Mesenchymal stem cell (in vitro differentiated cells and primary cell): ENCODE data around the gene C2orf74.

Source experiments
- DNase-seq: peaks from one replicate; pipeline ENCODE4 v3.0.0-alpha.2; 2013
- H2AFZ ChIP-seq: one replicate; pipeline ENCODE4 v1.6.1; 2013; ENCODE audit warnings: low read depth, mild to moderate bottlenecking, control low read depth, inconsistent platforms, low read length, moderate library complexity
- H2AK5ac ChIP-seq: 2 replicates; pipeline ENCODE4 v1.6.1; 2013; ENCODE audit warnings: low read length, moderate library complexity, mild to moderate bottlenecking, inconsistent platforms; ENCODE audit not compliant: severe bottlenecking
- H2BK120ac ChIP-seq: one replicate; pipeline ENCODE4 v1.6.1; 2013; ENCODE audit warnings: low read depth, mild to moderate bottlenecking, inconsistent platforms, low read length, moderate library complexity
- H2BK12ac ChIP-seq, 2 experiments: one replicate each; pipeline ENCODE4 v1.6.1; 2013; ENCODE audit warnings: inconsistent platforms in 2 of 2, low read length in 2 of 2, mild to moderate bottlenecking in 2 of 2, moderate library complexity in 2 of 2, control low read depth in 1 of 2
- H2BK15ac ChIP-seq: one replicate; pipeline ENCODE4 v1.6.1; 2013; ENCODE audit warnings: mild to moderate bottlenecking, low read depth, inconsistent platforms; ENCODE audit not compliant: poor library complexity, severe bottlenecking
- H2BK5ac ChIP-seq: 2 replicates; pipeline ENCODE4 v1.6.1; 2013; ENCODE audit warnings: low read depth, mild to moderate bottlenecking, low read length, control low read depth, inconsistent platforms; ENCODE audit not compliant: poor library complexity, severe bottlenecking
- H3K14ac ChIP-seq, 2 experiments: one replicate each; pipeline ENCODE4 v1.6.1; 2013; ENCODE audit warnings: inconsistent platforms in 2 of 2, low read length in 2 of 2, control low read depth in 1 of 2, mild to moderate bottlenecking in 1 of 2, moderate library complexity in 1 of 2
- H3K18ac ChIP-seq, 2 experiments: one replicate each; pipeline ENCODE4 v1.6.1; 2013; ENCODE audit warnings: inconsistent platforms in 2 of 2, low read length in 2 of 2, control low read depth in 1 of 2, low read depth in 1 of 2, mild to moderate bottlenecking in 1 of 2
- H3K23ac ChIP-seq, 2 experiments: one replicate each; pipeline ENCODE4 v1.6.1; 2013; ENCODE audit warnings: inconsistent platforms in 2 of 2, low read length in 2 of 2, mild to moderate bottlenecking in 2 of 2, moderate library complexity in 2 of 2, control low read depth in 1 of 2
- H3K27ac ChIP-seq: 2 replicates; pipeline ENCODE4 v1.5.1; 2013; ENCODE audit warnings: mild to moderate bottlenecking, moderate library complexity, low read length, control low read depth, inconsistent platforms; ENCODE audit not compliant: poor library complexity, severe bottlenecking
- H3K27me3 ChIP-seq, 2 experiments: 2 replicates each; pipeline versions ENCODE4 v1.6.1 to v1.7.0; 2013; ENCODE audit warnings: low read length in 2 of 2, mild to moderate bottlenecking in 2 of 2, moderate library complexity in 2 of 2, control low read depth in 1 of 2, inconsistent platforms in 1 of 2; ENCODE audit not compliant: control insufficient read depth in 1 of 2, insufficient read depth in 1 of 2
- H3K36me3 ChIP-seq, 2 experiments: 2 replicates each; pipeline versions ENCODE4 v1.6.1 to v1.7.0; 2013; ENCODE audit warnings: low read length in 2 of 2, control low read depth in 1 of 2, inconsistent platforms in 1 of 2, low read depth in 1 of 2, mild to moderate bottlenecking in 1 of 2; ENCODE audit not compliant: insufficient read depth in 2 of 2, control insufficient read depth in 1 of 2
- H3K4ac ChIP-seq, 2 experiments: one replicate each; pipeline ENCODE4 v1.6.1; 2013; ENCODE audit warnings: inconsistent platforms in 2 of 2, low read length in 2 of 2, mild to moderate bottlenecking in 2 of 2, moderate library complexity in 2 of 2, control low read depth in 1 of 2, low read depth in 1 of 2
- H3K4me1 ChIP-seq: 2 replicates; pipeline ENCODE4 v1.6.1; 2013; ENCODE audit warnings: low read depth, low read length, control low read depth; ENCODE audit not compliant: control insufficient read depth, insufficient read depth
- H3K4me2 ChIP-seq: 2 replicates; pipeline ENCODE4 v1.6.1; 2013; ENCODE audit warnings: low read length, mild to moderate bottlenecking, inconsistent platforms; ENCODE audit not compliant: poor library complexity, severe bottlenecking
- H3K4me3 ChIP-seq, 2 experiments: 2 replicates each; pipeline versions ENCODE4 v1.5.1 to v1.7.0; 2013; ENCODE audit warnings: low read length in 2 of 2, mild to moderate bottlenecking in 2 of 2, control low read depth in 1 of 2, low read depth in 1 of 2; ENCODE audit not compliant: insufficient read depth in 1 of 2
- H3K79me1 ChIP-seq: replicated peaks from 2 replicates; pipeline ENCODE4 v1.6.1; 2013; ENCODE audit warnings: mild to moderate bottlenecking, control low read depth, low read length, inconsistent platforms; ENCODE audit not compliant: poor library complexity, severe bottlenecking
- H3K9ac ChIP-seq: 2 replicates; pipeline ENCODE4 v1.7.0; 2013; ENCODE audit warnings: mild to moderate bottlenecking, low read length, moderate library complexity
- H3K9me3 ChIP-seq: 2 replicates; pipeline ENCODE4 v1.7.0; 2013; ENCODE audit warnings: mild to moderate bottlenecking, low read length; ENCODE audit not compliant: control insufficient read depth
- H4K8ac ChIP-seq: one replicate; pipeline ENCODE4 v1.6.1; 2013; ENCODE audit warnings: inconsistent platforms, mild to moderate bottlenecking, low read length, moderate library complexity
- H4K91ac ChIP-seq: one replicate; pipeline ENCODE4 v1.6.1; 2013; ENCODE audit warnings: mild to moderate bottlenecking, low read length, inconsistent platforms
- WGBS: methylation state at CpG from one replicate; pipeline ENCODE4 v1.1.7; 2013; ENCODE audit warnings: mixed read lengths; 5-methylcytosine and 5-hydroxymethylcytosine counted together

Gene C2orf74

DNA sequence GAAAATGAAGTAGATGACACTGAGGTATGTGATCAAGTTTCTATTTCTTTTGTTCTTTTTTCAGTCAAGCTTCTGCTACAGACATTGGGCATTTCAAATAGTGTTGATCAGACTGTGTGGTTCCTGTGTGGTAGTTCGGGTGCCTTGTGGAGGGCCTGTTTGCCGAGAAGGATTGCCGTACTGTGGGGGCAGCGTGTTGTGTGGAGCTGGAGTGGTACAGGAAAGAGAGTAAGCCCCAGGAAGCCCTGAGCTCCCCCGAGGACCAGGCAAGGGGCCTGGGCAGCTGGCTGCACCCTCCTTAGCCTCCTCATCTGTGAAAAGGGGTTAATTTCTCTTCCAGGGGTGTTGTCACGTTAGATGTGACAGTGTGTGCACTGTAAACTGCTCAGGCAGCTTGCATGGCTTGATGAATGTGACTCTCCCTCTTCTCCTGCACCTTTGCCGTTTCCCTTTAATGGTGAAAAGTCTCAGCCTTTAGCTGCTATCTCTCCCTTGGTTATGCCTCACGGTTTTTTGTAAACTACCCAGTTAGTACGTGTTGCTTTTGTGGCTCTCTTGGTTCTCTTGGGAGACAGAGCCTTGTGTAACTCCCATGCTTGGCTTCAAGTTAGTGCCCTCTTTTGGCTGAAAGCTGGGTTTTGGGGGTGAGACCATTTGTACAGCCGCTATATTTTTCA is 19.5 kb downstream of the C2orf74 start:
- WGBS, result 86% methylated on average over 10 of the region's 10 CpGs
- H2BK12ac ChIP-seq, result no peak overlapping the region
- no peak overlapping the region for H2BK15ac ChIP-seq
- no peaks in the 10 kb centered on the region for H3K27me3 ChIP-seq
- no peak overlapping the region for H3K4me2 ChIP-seq
- no peak overlapping the region for H3K23ac ChIP-seq
- H3K4ac ChIP-seq, result no peak overlapping the region
- H4K91ac ChIP-seq, result no peak overlapping the region
- no peaks in the 10 kb centered on the region for H3K9me3 ChIP-seq
- no peak overlapping the region for H3K27ac ChIP-seq
- H2BK5ac ChIP-seq, result no peak overlapping the region
- H3K36me3 ChIP-seq, result peaks cover 32 to 69% of the 10 kb centered on the region in 2 experiments
- H2AK5ac ChIP-seq, result no peak overlapping the region
- peak overlapping the region; percentile 95 for H3K9ac ChIP-seq
- H2BK120ac ChIP-seq, result no peak overlapping the region
- no peak for DNase-seq
- no peak overlapping the region for H3K14ac ChIP-seq
- H2AFZ ChIP-seq, result no peak overlapping the region
- H4K8ac ChIP-seq, result no peak overlapping the region
- H3K4me3 ChIP-seq, result peak overlapping the region in 1 of 2 experiments; percentile 68
- H3K79me1 ChIP-seq, result peaks cover 33% of the 10 kb centered on the region
- peak overlapping the region in 1 of 2 experiments; percentile 14 for H3K18ac ChIP-seq
- peaks cover 29% of the 10 kb centered on the region for H3K4me1 ChIP-seq

DNA sequence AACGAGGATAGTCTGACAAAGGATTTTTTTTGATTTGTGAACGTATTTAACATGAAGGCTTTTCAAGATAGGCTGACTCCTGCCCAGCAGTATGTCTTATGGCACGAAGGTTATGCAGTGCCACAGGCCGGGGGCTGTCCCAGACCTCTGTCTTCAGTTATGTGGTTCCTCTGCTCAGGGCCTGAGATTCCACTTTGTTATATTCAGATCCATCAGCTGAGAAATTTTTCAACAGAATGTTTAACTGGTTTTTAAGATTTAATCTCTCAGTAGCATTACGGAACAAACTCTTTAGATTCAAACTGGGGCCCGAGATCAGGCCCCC is 20.0 kb downstream of the C2orf74 start:
- Histone ChIP-seq H3K14ac (no peak overlapping the region), H2BK15ac (no peak overlapping the region), H2BK5ac (no peak overlapping the region), H2BK120ac (no peak overlapping the region), H4K91ac (no peak overlapping the region), H3K9ac (peak overlapping the region; percentile 95), H3K4me1 (peaks cover 27% of the 10 kb centered on the region), H2BK12ac (no peak overlapping the region), H3K79me1 (peaks cover 33% of the 10 kb centered on the region), H3K9me3 (no peaks in the 10 kb centered on the region), H4K8ac (no peak overlapping the region), H3K4me2 (no peak overlapping the region), H2AK5ac (no peak overlapping the region), H2AFZ (no peak overlapping the region), H3K18ac (no peak overlapping the region), H3K27me3 (no peaks in the 10 kb centered on the region), H3K4me3 (peak overlapping the region in 1 of 2 experiments; percentile 68), H3K23ac (no peak overlapping the region), H3K27ac (no peak overlapping the region), H3K4ac (no peak overlapping the region), H3K36me3 (peaks cover 33 to 74% of the 10 kb centered on the region in 2 experiments)
- 94% methylated on average over 6 of the region's 6 CpGs for WGBS
- no peak for DNase-seq

- Histone ChIP-seq H3K4me1 (peaks cover 19% of the 10 kb centered on the region), H2BK120ac (no peak overlapping the region), H2BK15ac (no peak overlapping the region), H3K18ac (no peak overlapping the region), H3K9me3 (no peaks in the 10 kb centered on the region), H3K36me3 (peaks cover 38 to 92% of the 10 kb centered on the region in 2 experiments), H3K23ac (no peak overlapping the region), H3K4me3 (no peak overlapping the region), H3K4ac (no peak overlapping the region), H2AK5ac (no peak overlapping the region), H4K8ac (no peak overlapping the region), H2BK5ac (no peak overlapping the region), H3K79me1 (peaks cover 31% of the 10 kb centered on the region), H3K27me3 (no peaks in the 10 kb centered on the region), H2BK12ac (no peak overlapping the region), H3K4me2 (no peak overlapping the region), H3K27ac (no peak overlapping the region), H3K14ac (no peak overlapping the region), H2AFZ (no peak overlapping the region), H4K91ac (no peak overlapping the region), H3K9ac (no peak overlapping the region)
- 95% methylated on average over 2 of the region's 3 CpGs for WGBS
- no peak for DNase-seq
These were observed 21.8 kb downstream of the C2orf74 start for GRCh38 chr2:61183795-61184194.

DNA sequence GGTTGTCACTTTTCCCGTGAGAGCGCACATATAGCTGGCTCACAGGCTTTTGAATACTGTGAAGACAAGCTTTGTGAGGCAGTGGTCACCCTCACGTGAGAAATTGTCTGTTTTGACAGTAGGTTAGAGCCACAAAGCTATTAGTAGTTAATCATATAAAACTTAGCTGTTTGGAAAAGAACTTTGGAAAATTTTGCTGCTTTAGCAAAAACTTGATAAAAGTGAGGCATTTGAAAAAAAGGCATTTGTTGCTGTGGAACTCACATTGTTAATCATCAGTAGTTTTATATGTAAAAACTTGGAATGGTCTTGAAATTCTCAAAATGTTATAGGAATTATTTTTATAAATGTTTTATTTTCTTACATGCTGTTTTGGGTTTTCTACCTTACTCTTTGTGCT is 22.3 kb downstream of the C2orf74 start:
- H3K27ac ChIP-seq, result no peak overlapping the region
- H3K4me2 ChIP-seq, result no peak overlapping the region
- no peak overlapping the region for H3K14ac ChIP-seq
- H4K91ac ChIP-seq, result no peak overlapping the region
- peaks cover 31% of the 10 kb centered on the region for H3K79me1 ChIP-seq
- H3K18ac ChIP-seq, result no peak overlapping the region
- no peak overlapping the region for H2AK5ac ChIP-seq
- no peak overlapping the region for H2BK120ac ChIP-seq
- H3K4me3 ChIP-seq, result no peak overlapping the region
- no peak overlapping the region for H3K23ac ChIP-seq
- H3K4ac ChIP-seq, result no peak overlapping the region
- H3K4me1 ChIP-seq, result peaks cover 15% of the 10 kb centered on the region
- H2BK5ac ChIP-seq, result no peak overlapping the region
- no peaks in the 10 kb centered on the region for H3K9me3 ChIP-seq
- peaks cover 40 to 93% of the 10 kb centered on the region in 2 experiments for H3K36me3 ChIP-seq
- 100% methylated on average over 3 of the region's 3 CpGs for WGBS
- H4K8ac ChIP-seq, result no peak overlapping the region
- H2AFZ ChIP-seq, result no peak overlapping the region
- H3K9ac ChIP-seq, result no peak overlapping the region
- no peaks in the 10 kb centered on the region for H3K27me3 ChIP-seq
- H2BK12ac ChIP-seq, result no peak overlapping the region
- no peak for DNase-seq
- no peak overlapping the region for H2BK15ac ChIP-seq
